ENCODE results near the gene USP32. TPM values are rescaled to one million over a fixed set of nuclear protein-coding genes. Genes with fewer than 3 reads are reported as not detected.
"Not testable (repeated sequence)": the region's sequence is repeated elsewhere in the genome, so short reads cannot be mapped to it uniquely, and the experiment has no call there.

USP32 gene
- total RNA-seq, 1 donor from 2014 or later, result 40.0 TPM

GRCh38 chr17:60345233-60345632 lies 46.7 kb downstream of the USP32 start:
- no peak for DNase-seq (ENCODE audit: extremely low read depth, low read depth, low spot score)

- not testable (repeated sequence) for DNase-seq (ENCODE audit: extremely low read depth, low read depth, low spot score)
Measured at GRCh38 chr17:60342492-60342891, 49.4 kb downstream of the USP32 start.

GRCh38 chr17:60335289-60335688 lies 56.6 kb downstream of the USP32 start:
- no peak for DNase-seq (ENCODE audit: extremely low read depth, low read depth, low spot score)

- no peak for DNase-seq (ENCODE audit: extremely low read depth, low read depth, low spot score)
Measured at GRCh38 chr17:60333628-60334031, 58.3 kb downstream of the USP32 start.

GRCh38 chr17:60333072-60333471 lies 58.9 kb downstream of the USP32 start:
- DNase-seq (ENCODE audit: extremely low read depth, low read depth, low spot score), result not testable (repeated sequence)

- DNase-seq (ENCODE audit: extremely low read depth, low read depth, low spot score), result no peak
Measured at GRCh38 chr17:60332574-60332973, 59.4 kb downstream of the USP32 start.

GRCh38 chr17:60330731-60331130 lies 61.2 kb downstream of the USP32 start:
- DNase-seq (ENCODE audit: extremely low read depth, low read depth, low spot score), result no peak

- no peak for DNase-seq (ENCODE audit: extremely low read depth, low read depth, low spot score)
Measured at GRCh38 chr17:60328679-60329078, 63.3 kb downstream of the USP32 start.

GRCh38 chr17:60327901-60328273 lies 64.0 kb downstream of the USP32 start:
- no peak for DNase-seq (ENCODE audit: extremely low read depth, low read depth, low spot score)

- no peak for DNase-seq (ENCODE audit: extremely low read depth, low read depth, low spot score)
Measured at GRCh38 chr17:60327134-60327900, 64.6 kb downstream of the USP32 start.

- no peak for DNase-seq (ENCODE audit: extremely low read depth, low read depth, low spot score)
Measured at GRCh38 chr17:60326702-60327101, 65.2 kb downstream of the USP32 start.

- no peak for DNase-seq (ENCODE audit: extremely low read depth, low read depth, low spot score)
Measured at GRCh38 chr17:60325730-60326524, 66.0 kb downstream of the USP32 start.

- DNase-seq (ENCODE audit: extremely low read depth, low read depth, low spot score), result no peak
Measured at GRCh38 chr17:60323754-60324153, 68.2 kb downstream of the USP32 start.

GRCh38 chr17:60322056-60322387 lies 69.9 kb downstream of the USP32 start:
- no peak for DNase-seq (ENCODE audit: extremely low read depth, low read depth, low spot score)

GRCh38 chr17:60321336-60322055 lies 70.4 kb downstream of the USP32 start:
- no peak for DNase-seq (ENCODE audit: extremely low read depth, low read depth, low spot score)

- DNase-seq (ENCODE audit: extremely low read depth, low read depth, low spot score), result no peak
Measured at GRCh38 chr17:60318830-60319229, 73.1 kb downstream of the USP32 start.

- DNase-seq (ENCODE audit: extremely low read depth, low read depth, low spot score), result no peak
Measured at GRCh38 chr17:60318326-60318725, 73.6 kb downstream of the USP32 start.

GRCh38 chr17:60315650-60316049 lies 76.3 kb downstream of the USP32 start:
- no peak for DNase-seq (ENCODE audit: extremely low read depth, low read depth, low spot score)

- not testable (repeated sequence) for DNase-seq (ENCODE audit: extremely low read depth, low read depth, low spot score)
Measured at GRCh38 chr17:60314900-60315299, 77.0 kb downstream of the USP32 start.

GRCh38 chr17:60314423-60314822 lies 77.5 kb downstream of the USP32 start:
- DNase-seq (ENCODE audit: extremely low read depth, low read depth, low spot score), result no peak

GRCh38 chr17:60311936-60312335 lies 80.0 kb downstream of the USP32 start:
- DNase-seq (ENCODE audit: extremely low read depth, low read depth, low spot score), result no peak

GRCh38 chr17:60311186-60311585 lies 80.7 kb downstream of the USP32 start:
- no peak for DNase-seq (ENCODE audit: extremely low read depth, low read depth, low spot score)

All from glomerular endothelial cell (primary cell).